Activated CD4-positive, alpha-beta T cell treated with anti-CD3 and anti-CD28 coated beads, Interleukin-2, amount 50 U/mL, for 4 hours (primary cell): ENCODE data around the gene COL18A1.
"Not testable (repeated sequence)": the region's sequence is repeated elsewhere in the genome, so short reads cannot be mapped to it uniquely, and the experiment has no call there.

Source experiments
- DNase-seq, 2 experiments: peaks; one replicate each; pipeline ENCODE4 v3.0.0-alpha.2; 2020

COL18A1 gene

DNA sequence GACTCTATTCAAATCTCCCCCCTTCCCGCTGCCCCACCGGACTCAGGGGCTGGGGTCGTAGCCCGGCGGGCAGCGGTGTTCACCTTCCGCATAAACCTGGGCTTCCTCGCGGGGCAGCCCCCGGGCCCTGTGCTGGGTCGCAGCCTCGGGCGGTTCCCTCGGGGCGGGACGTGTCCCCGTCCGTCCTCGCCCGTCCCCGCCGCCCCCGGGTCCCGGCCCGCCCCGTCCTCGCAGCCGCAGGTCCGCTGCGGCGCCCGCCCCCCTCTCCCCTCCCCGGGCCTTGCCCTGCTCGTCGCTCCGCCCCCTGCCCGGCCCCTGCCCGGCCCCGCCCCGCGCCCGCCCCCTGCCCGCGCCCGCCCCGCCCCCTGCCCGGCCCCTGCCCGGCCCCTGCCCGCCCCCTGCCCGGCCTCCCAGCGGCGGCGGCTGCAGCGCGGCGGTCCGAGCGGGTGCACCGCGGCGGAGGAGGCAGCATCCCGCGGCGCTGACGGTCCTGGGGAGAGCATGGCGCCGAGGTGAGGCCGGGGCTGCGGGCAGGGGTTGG lies at the start of gene COL18A1:
Gene COL18A1 (plus strand): TSS at position 436 of the 541 bp plus-strand sequence. CDS start 66 bp downstream, at position 502.
- peak; percentile 21 to 28 for DNase-seq

DNA sequence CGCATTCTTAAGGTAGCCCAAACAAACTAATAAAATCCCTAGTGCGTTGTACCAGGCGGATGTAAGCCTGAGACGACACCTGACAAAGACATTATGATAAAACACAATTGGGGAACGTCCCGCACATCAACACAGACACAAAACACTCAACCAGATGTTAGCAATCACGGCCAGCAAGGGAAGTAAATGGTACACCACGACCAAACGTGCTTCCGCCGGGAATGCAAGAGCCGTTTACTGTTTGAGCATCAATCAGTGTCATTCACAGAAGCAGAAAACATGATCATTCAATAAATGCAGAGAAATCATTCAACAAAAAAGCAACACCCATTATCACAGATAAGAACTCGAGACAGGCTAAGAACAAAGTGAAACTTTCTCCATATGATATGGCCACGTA lies 49.4 kb upstream of the COL18A1 start:
- DNase-seq = no peak

DNA sequence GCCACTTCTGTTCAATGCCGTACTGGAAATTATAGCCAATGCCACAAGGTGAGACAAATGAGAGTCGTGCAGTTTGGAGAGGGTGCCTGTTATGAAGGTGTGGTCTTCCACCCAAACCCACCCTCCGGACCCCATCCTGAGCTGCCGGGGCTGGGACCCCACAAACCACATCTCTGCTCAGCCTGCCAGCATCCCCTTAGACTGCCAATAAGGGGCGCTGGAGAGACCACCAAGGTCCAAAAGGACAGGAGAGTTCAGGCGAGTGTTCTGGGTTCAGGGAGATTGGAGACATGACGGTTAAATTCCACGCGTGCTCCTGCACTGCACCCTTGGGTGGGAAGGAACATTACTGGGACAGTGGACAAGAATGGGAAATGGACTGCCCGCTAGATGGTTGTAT lies 48.7 kb upstream of the COL18A1 start:
- no peak for DNase-seq

DNA sequence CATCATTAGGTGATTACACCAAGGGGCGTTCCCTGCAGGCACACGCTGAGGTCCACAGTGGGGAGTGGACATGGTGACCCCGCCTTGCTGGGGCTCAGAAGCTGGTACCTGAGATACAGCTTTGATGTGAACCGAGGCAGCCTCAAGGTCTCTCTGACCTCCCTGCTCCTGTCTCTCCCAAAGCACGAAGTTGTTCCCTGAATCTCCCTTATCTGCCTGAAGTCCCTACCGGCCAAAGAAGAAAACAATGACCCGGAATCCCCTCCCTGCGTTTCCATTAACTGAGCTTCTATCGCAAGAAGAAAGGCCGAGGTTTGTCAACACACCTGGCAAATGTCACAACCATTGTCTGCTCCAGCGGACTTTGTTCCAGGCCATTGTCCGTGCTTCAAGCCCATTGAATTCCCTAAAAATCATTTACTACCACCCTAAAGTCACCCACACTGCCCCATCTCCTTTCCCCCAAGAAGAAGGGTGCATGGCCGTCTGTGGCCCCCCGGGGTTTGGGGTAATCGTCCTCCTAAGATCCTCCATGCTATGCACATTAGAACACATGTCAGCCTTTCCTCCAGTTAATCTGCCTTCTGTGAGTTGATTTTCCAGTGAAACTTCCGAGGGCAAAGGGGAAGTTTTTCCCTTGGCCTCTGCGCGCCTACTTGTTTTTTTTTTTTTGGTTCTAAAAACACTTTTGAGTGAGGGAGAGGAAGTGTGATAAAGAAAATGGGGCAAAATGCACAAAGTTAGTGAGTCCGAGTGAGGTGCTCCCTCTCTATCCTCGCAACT lies 48.1 kb upstream of the COL18A1 start:
- DNase-seq = no peak

DNA sequence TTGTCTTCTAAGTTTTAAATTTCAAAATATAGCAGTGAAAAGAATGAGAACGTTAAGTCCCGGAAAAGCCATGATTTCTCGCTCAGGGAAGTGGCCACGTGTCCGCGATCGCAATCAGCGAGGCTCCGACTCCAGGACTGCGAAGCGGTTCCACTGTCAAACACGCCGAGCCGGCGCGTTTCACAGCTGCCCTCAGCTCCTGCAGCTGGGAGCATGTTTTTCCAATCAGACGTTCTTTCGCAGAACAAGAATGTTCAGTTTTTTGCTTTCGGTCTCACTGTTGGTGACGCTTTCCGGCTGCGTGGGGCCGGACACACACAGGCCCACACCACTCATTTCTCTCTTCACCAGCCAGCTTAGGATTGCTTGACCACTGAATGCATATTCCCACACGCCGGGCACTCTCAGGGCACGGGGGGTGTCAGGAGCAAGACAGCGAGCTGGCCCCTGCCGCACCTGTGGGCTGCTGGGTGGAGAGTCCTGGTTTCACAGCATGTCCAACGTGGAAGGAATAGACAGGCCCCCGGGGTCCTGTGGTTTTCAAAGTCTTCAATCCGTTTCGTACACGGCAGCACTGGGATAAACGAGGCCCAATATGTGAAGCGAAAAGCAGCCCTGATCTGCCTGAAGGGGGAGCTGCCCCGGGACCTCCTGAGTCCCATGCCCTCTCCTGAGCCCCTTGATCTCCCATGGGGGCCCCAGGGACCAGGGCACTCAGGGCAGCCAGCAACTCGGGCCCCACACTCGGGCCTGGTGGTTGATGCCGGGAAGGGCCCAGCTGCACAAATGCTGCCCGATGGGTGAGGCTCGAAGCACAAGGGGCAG lies 47.3 kb upstream of the COL18A1 start:
- no peak for DNase-seq

DNA sequence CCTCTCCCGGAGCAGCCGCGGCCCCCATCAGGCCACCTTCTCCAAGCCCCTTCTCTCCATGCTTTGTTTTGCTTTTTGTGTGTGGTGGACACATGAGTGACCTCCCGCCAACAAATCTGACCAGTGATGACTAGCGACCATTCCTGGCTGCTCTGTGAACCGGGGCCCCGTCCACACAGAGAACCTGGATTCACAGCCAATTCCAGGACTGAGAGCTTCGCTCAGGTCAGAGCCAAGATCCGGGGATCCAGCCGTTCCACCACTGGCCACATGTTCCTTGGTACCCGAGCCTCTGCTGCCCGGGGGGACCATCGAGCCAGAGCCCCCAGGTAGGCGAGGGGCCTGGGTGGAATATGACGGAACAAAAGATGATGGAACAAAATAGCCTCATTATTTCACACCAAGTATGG lies 46.7 kb upstream of the COL18A1 start:
- no peak for DNase-seq

DNA sequence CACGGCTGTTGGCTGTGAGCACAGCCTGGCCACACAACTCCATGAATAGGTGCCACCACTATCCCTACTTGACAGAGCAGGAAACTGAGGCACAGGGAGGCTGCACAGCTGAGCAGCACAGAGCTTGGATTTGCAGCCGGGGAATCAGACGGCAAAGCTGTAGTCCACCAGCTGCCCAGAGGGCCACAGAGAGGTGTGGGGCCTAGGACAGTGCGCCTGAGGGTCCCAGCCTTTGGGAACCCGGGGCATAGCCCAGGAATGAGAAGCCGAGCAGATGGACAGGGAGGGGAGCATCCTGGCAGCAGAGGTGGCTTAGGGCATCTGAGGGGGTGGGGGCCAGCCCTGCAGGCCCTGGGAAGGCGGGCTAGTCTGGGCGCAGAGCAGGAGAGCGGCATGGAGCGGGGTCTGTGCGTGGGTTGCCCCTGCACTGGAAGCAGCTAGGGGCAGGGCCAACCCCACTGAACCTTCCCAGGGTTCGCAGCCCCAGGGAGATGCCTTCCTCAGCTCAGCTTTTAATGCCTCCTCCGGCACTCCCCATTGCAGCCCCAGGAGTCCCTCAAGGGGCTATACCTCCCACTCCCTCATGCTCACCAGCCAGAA lies 46.2 kb upstream of the COL18A1 start:
- DNase-seq = no peak

DNA sequence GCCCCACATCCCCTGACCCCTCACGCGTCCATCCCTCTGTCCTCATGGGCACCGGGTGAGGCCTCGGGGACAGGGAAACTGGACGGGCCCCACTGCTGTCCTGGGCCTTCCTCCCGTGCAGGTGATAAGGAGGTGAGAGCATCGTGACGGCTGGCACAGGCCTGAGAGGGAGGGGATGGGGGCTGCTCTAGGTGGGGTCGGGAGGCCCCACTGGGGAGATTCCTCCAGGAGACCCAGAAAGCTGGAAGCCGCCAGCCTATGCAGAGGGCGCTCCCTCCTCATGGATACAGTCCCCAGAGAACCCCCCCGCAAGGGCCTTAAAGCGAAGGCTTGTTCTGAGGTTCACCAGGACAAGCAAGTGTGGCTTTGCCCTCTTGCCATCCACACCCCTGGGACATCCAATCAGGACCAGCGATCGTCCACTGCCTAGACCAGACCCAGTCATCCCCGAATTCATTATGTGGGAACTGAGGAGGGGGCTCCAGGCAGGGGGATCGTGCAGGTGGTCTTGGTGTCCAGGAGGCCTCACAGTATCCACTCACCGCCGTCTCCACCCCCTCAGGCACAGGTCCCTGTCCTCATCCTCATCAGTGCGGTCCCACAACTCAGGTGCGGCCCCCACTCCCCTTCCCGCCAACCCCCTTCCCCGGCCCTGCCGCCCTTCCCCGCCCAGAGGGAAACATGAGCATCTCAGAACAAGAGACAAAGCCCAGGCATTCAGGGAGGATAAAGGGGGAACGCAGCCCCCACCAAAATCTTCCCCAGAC lies 45.3 kb upstream of the COL18A1 start:
- DNase-seq = no peak

DNA sequence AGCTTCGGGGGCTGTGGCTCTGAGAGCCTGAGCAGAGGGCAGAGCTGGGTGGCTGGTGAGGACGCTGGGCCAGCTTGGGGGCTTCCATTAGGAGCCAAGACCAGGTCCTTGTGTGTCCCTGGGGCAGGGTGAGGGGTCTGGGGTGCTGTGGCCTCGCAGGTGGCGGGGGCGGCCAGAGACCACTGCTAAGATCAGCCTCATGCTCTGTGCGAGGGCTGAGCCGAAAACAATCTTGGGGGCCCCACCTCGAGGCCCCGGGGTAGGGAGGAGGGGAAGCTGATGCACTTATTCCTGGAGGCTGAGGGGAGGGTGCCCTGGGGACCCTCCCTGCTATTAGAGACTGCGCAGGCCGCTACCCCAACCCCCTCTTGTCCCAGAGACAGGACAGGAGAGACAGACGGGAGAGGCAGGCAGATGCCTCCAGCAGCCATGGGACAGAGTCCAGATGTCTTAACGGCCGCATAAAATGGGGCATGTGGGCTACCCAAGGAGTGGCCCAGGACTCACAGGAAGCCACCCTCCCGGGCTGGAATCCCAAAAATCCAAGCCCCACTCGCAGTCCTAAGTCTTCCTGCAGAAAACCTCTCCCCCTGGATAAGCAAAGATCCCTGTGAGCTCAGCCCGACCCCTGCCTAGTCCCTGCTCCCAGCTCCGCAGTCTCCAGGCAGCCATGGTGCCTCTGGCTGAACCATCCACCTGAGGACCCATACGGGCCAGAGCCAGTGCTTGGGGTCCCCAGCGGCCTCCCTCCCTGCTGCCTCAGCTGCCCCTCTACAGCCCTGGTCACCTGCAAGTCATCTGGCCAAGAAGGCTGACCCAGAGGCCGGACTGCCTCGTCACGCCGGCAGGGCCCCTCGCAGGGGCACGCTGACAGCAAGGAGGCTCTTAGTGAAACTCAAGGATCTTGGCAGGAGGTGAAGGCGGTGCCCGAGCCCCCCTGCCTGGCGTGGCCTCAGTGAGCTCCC lies 43.6 kb upstream of the COL18A1 start:
- no peak for DNase-seq

DNA sequence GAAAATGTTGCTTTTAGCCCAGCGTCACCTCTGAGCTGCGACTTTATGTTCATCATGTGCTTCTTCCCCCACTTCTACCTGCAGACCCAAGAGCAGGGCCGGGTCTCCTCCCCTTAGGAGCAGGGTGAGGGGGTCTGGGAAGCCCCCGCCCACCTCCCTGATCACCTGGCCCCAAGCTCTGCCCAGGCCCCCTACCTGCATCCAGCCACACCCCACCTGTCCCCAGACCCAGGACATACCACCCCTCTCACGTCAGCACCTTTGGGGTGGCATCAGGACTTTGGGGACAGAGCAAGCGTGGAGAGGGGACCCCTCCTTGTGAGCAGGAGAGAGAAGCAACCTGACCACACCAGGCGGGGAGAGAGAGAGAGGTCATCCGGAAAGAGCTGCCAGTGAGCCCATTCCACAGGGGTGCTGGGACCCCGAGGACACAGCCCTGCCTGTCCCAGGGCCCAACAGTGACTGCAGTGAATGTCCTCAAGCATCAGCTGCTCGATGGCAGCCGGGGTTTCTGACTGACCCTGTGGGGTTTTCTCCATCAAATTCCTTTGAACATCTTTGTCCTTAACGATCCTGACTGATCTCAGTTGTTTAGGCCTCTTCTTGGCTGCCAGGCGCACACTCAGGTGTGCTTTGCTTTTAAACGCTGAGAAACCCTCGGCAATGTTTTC lies 42.8 kb upstream of the COL18A1 start:
- DNase-seq = no peak

DNA sequence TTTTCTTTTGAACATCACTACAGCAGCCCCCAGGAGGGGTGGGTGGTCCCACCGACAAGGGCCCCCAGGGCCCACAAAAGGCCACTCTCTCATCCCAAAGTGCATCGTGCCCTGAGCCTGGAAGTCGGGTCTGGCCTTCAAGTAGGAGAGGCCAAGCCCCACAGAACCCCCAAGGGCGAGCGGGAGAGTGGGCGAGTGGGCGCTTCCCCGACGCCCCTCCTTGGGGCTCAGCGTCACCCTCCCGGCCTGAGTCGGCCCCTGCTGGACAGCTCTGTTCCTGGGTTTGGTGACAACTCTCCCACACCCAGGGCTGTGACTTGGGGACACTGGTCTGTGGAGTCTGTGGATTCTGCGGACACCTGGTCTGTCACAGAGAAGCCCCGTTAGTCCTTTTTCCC lies 42.2 kb upstream of the COL18A1 start:
- DNase-seq = no peak

DNA sequence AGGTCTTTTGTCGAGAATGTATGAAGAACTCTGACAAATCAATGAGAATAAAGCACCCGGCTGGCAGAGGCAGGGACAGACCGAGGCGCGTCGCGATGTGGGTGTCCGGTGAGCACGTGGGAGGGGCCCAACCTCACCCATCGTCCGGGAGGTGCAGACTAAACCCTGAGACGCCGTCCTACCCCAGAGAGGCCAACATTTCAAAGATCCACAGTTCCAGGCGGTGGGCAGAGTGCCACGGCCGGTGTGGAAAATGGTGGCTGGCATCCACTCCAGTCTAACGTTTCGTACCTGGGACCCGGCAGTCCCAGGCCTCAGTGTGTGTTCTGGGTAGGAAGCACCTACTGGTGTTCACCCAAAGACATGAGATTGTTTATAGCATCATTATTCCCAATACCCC lies 41.7 kb upstream of the COL18A1 start:
- not testable (repeated sequence) for DNase-seq

DNA sequence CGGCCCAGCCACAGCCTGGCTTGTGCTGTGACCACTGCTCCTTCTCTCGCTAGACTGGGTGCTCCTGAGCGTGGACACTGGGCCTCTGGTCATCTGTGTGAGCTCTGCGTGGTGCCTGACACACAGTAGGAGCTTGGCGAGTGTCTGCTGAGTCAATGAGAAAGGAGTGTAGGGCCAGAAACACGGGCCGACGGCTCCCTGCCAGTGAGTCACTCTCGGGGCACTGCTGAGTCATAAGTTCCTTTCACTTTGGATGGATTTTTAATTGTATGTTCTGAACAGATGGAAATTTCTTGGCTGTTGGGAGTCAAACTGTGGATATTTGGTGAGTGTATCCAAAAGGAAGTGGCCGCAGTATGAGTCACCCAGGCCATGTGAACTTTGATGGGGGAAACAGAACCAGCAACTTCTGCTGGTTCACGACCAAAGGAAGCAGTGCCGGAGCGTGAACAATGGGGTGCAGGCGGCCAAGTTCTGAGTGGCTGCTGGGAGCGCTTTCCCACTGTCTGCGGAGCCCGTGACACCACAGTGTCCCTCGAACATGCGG lies 41.0 kb upstream of the COL18A1 start:
- peak; percentile 25 to 27 for DNase-seq

DNA sequence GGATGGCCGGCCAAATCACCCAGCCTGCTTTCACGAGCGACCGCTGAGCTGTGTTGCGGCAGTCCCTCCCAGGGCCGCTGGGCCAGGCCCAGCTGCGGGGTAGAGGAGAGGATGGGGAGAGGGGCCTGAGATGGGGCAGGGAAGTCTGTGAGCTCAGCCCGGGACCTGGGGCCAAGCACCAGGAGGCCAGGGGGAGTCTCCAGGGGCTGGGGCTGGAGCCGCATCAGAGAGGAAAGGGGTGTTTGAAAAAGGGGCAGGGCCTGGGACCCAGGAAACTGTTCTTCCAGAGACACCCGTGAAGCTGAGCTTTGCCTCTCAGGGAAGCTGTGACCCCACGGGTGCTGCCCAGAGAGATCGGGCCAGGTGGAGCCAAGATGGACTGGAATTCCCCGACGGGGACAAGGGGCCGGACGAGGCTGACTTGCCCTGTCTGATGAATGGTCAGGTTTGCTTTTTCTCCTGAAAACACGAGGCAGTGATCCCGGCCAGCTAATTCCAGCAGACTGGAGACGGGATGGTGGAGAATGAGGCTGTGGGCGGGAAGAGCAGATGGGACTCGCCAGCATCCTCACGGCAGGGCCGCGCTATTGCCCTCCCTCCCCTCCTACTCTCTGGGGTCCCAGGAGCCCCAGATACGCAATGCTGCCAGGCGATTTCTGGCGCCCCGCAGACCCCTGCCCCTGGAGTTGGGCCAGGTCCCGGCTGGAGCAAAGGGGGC lies 40.3 kb upstream of the COL18A1 start:
- no peak for DNase-seq

DNA sequence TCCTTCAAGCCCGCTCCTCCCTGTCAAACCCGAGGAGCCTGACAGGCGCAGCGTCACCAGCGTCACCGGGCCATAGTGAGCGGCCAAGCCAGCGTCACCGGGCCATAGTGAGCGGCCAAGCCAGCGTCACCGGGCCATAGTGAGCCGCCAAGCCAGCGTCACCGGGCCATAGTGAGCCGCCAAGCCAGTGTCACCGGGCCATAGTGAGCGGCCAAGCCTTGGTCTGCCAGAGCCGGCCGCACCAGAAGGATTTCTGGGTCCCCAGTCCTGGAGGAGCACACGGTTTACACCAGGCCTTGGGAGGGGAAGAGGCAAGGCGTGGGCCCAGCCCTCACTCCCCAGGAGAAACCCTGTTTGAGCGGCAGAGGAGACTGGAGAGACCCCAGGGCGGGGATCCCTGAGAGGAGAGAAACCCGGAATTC lies 39.8 kb upstream of the COL18A1 start:
- no peak for DNase-seq

DNA sequence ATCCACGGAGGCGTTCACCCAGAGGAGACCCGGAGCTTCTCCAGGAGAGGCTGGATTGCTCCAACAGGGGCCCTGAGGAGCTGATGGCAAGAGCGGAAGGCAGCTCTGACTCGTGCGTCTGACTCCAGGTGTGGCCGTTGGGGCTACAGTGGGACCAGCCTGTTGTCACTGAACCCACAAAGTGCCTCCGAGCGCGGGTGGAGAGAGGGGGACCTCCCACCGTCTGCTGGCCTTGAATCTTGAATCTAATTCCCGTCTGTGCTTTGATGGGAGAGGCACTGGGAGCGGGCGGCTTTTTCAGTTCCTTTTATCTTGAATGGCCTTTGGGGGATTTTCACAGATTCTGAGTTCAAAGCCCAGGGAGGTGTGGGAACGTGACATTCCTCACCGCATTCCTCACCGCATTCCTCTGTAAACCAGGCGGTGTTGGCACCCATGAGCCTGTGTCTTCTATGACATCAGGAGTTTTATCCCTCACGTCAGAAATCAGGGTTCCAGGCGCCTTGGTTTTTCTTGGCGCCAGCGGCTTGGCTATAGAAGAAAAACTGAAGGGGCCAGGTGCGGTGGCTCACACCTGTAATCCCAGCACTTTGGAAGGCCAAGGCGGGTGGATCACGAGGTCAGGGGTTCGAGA lies 39.2 kb upstream of the COL18A1 start:
- DNase-seq = no peak

DNA sequence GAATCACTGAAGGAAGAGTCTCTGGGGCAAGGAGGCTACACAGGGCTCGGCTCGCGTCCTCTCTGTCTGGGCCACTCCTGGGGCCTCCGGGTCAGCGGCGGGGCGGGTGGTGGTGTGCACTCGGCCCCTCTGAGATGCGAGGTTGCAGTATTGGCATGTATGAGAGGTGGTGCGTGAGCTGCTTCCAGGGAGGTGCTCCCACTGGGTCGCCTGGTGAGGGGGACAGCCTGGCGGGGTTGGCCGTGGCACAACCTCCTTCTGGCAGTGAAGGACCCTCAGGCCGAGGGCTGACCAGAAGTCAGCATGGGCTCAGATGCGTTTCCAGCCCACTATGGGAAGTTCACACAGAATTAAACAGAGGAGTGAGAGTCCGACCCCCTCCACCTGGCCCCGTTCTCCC lies 38.5 kb upstream of the COL18A1 start:
- no peak for DNase-seq

DNA sequence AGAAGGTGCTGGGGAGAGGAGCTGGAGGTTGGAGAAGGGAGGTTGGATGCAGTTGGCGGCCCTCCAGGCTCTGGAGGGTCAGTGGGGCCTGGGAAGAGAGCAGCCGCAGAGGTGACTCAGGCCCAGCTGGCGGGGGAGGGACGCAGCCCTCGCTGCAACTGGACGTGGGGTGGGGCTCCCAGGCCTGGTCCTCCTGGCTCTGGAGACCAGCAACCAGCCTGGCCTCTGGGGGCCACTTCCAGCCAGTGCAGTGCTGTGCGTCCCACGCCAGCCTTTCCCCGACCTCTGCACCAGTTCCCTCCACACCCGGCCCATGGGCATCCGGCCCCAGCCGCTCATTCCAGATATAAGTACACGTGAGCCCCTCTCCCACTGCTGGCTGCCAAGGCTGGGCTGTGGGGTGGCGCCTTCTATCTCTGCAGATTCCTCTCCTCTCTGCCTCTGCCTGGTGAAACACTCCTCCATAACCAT lies 38.0 kb upstream of the COL18A1 start:
- no peak for DNase-seq
